ENCODE results near the gene CD81. TPM values are rescaled to one million over a fixed set of nuclear protein-coding genes. Genes with fewer than 3 reads are reported as not detected.

CD81 gene
- total RNA-seq, 4 donors from 2014 or later = 234 to 340 (median 277) TPM

DNA sequence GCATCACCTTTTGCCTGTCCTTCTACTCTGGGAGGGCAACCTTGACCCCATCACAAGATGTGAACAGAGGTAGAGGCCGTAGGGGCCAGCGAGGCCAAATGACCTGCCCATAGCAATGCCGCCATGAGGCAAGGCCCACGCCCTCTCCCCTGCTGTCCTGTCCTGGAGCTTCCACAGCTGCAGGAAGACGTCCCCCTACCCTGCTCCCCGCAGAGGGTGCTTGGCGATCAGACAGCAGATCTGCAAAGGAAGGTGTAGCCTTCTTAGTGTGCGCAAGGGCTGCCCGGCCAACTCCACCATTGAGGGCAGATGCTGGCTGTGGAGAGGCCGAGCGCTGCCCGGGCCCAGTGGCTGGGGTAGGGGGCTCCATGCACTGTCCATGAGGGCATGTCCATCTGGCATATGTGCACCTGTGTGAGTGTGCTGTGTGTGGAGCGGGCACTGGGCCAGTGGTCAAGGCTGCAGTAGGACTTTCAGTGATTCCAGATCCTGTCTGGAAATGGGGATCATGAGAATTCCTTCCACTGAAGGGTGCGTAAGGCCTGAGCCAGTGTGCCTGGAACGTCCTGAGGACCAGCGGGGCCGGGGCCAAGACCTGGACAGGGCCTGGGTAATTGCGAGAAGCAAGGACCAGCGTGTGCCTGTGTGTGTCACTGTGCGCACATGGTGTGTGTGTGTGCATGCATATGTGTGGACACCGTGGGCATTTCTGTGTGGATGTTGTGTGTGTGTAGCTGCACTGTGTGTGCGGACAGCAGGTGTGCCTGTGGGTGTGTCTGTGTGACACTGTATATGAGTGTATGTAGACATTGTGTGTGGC lies 56.2 kb downstream of the CD81 start:
- no peaks in the 10 kb centered on the region for H3K36me3 ChIP-seq

DNA sequence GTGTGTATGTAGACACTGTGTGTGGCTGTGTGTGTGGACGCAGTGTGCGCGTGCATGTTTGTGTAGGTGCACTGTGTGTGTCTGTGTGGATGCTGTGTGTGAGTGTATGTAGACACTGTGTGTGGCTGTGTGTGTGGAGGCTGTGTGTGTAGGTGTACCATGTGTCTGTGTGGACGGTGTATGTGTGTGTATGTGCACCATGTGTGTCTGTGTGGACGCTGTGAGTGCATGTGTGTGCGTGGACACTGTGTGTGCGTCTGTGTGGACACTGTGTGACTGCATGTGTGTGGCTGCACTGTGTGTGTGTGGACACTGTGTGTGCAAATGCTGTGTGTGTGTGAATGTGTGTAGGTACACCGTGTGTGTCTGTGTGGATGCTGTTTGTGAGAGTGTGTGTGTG lies 56.9 kb downstream of the CD81 start:
- H3K9me3 ChIP-seq = no peaks in the 10 kb centered on the region
- H3K27ac ChIP-seq = no peak overlapping the region
- H3K4me3 ChIP-seq = no peak overlapping the region
- H3K4me1 ChIP-seq = no peaks in the 10 kb centered on the region
- peaks cover 14% of the 10 kb centered on the region for H3K27me3 ChIP-seq
- H3K36me3 ChIP-seq = no peaks in the 10 kb centered on the region
- TF ChIP-seq POLR2AphosphoS5 (IDR thresholded peaks at IDR 0.05) (no peak), EP300 (IDR thresholded peaks at IDR 0.05) (no peak), POLR2A (IDR thresholded peaks at IDR 0.05) (no peak)
- TF ChIP-seq, protein P1, sequence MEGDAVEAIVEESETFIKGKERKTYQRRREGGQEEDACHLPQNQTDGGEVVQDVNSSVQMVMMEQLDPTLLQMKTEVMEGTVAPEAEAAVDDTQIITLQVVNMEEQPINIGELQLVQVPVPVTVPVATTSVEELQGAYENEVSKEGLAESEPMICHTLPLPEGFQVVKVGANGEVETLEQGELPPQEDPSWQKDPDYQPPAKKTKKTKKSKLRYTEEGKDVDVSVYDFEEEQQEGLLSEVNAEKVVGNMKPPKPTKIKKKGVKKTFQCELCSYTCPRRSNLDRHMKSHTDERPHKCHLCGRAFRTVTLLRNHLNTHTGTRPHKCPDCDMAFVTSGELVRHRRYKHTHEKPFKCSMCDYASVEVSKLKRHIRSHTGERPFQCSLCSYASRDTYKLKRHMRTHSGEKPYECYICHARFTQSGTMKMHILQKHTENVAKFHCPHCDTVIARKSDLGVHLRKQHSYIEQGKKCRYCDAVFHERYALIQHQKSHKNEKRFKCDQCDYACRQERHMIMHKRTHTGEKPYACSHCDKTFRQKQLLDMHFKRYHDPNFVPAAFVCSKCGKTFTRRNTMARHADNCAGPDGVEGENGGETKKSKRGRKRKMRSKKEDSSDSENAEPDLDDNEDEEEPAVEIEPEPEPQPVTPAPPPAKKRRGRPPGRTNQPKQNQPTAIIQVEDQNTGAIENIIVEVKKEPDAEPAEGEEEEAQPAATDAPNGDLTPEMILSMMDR (IDR thresholded peaks at IDR 0.05) = no peak
- peak in 1 of 2 donors; percentile 28 for DNase-seq (ENCODE audit: low spot score in 2 of 2)
- WGBS = 83% methylated on average over 8 of the region's 8 CpGs

More for the DNA sequence above, 56.2 kb downstream of the CD81 start:
- peaks cover 14% of the 10 kb centered on the region for H3K27me3 ChIP-seq
- no peaks in the 10 kb centered on the region for H3K9me3 ChIP-seq
- peak in 1 of 2 donors; percentile 48 for DNase-seq (ENCODE audit: low spot score in 2 of 2)
- H3K27ac ChIP-seq = no peak overlapping the region
- no peak overlapping the region for H3K4me3 ChIP-seq
- H3K4me1 ChIP-seq = no peaks in the 10 kb centered on the region
- WGBS = 95% methylated on average over 13 of the region's 22 CpGs
- TF ChIP-seq POLR2AphosphoS5 (IDR thresholded peaks at IDR 0.05) (no peak), POLR2A (IDR thresholded peaks at IDR 0.05) (no peak)

DNA sequence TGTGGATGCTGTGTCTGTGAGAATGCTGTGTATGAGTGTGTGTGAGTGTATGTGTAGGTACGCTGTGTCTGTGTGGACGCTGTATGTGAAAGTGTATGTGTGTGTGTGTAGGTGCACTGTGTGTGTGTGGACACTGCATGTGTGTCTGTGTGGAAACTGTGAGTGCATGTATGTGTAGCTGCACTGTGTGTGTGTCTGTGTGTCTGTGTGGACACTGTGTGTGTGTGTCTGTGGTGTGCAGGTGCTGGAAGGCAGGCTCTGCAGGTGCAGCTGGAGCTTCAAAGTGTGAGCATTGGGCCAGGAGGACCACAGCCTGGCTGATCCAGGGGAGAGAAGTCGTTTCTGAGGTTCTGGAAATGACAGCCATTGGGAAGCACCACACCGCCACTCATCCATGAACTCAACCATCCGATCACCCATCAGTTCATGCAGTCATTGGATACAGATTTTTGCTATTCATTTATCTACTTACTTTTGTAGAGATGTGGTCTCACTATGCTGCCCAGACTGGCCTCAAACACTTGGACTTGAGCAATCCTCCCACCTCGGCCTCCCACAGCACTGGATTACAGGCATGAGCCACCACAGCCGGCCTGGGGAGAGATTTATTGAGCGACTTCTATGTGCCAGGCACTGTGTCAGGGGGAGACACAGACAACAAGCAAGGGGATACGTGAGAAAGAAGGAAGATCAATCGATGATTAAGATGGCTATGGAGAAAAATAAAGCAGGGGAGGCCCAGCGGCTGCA lies 57.6 kb downstream of the CD81 start:
- DNase-seq (ENCODE audit: low spot score in 2 of 2) = peak in 1 of 2 donors; percentile 13
- no peaks in the 10 kb centered on the region for H3K9me3 ChIP-seq
- no peaks in the 10 kb centered on the region for H3K36me3 ChIP-seq
- H3K27ac ChIP-seq = no peak overlapping the region
- 75% methylated on average over 11 of the region's 11 CpGs for WGBS
- no peak for TF ChIP-seq POLR2AphosphoS5 (IDR thresholded peaks at IDR 0.05)
- H3K4me1 ChIP-seq = no peaks in the 10 kb centered on the region
- H3K27me3 ChIP-seq = peaks cover 14% of the 10 kb centered on the region
- no peak overlapping the region for H3K4me3 ChIP-seq

DNA sequence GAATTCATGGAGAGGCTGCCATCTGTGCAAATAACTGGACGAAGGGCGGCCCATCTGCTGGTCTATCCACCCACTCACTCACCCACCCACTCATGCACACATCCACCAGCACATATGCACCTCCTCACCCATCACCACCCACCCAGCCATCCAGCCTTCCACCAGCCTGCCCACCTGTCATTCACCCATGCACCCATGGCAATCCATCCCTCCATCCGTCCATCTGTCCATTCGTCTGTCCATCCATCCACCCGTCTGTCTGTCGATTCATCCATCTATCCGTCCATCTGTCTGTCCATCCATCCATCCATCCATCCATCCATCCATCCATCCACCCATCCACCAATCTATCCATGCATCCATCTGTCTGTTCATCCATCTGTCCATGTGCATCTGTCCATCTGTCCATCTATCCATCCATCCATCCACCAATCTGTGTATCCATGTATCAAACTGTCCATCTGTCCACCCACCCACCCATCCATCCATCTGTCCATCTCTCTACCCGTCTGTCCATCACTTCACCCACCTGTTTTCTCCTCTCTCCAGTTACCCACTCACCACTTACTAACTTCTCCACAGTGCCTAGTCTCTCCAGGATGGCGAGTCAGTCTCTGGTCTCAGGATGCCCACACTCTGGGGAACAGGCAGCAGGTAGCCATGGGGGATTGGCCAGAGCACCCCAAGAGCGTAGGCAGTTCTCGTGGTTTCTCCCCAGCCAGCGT lies 58.3 kb downstream of the CD81 start:
- peak in 1 of 2 donors; percentile 20 for DNase-seq (ENCODE audit: low spot score in 2 of 2)
- no peak overlapping the region for H3K4me3 ChIP-seq
- H3K9me3 ChIP-seq = no peaks in the 10 kb centered on the region
- peaks cover 18% of the 10 kb centered on the region for H3K27me3 ChIP-seq
- TF ChIP-seq POLR2A (IDR thresholded peaks at IDR 0.05) = no peak
- TF ChIP-seq POLR2AphosphoS5 (IDR thresholded peaks at IDR 0.05) = no peak
- no peak for TF ChIP-seq EP300 (IDR thresholded peaks at IDR 0.05)
- TF ChIP-seq, protein P1 (IDR thresholded peaks at IDR 0.05) = no peak
- no peak overlapping the region for H3K27ac ChIP-seq
- no peaks in the 10 kb centered on the region for H3K36me3 ChIP-seq
- 89% methylated on average over 12 of the region's 12 CpGs for WGBS
- no peaks in the 10 kb centered on the region for H3K4me1 ChIP-seq

DNA sequence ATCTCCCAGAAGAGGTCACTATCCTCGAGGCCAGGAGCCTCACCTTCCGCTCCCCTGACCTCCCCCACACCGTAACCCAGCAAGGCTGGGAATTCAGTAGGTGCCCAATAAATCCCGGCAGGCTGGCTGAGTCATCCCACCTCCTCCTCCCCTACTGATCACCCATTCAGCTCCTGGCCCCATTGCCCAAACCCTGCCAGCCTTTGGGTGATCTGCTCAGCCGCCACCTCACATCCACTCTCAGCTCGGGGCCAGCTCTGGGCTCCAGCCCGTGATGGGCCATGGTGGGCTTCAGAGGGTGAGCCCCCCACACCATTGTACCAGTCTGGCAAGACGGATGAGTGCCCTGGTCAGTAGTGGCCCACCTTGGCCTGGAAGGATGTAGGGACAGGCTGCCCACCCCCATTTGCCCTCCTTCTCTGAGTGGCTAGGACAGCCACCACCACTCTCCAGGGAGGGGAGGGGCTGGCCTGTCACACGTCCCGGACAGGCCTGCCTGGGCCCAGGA lies 59.0 kb downstream of the CD81 start:
- H3K27me3 ChIP-seq = peaks cover 23% of the 10 kb centered on the region
- 84% methylated on average over 7 of the region's 10 CpGs for WGBS
- H3K9me3 ChIP-seq = no peaks in the 10 kb centered on the region
- TF ChIP-seq, protein P1 (IDR thresholded peaks at IDR 0.05) = no peak
- H3K4me1 ChIP-seq = no peaks in the 10 kb centered on the region
- H3K36me3 ChIP-seq = no peaks in the 10 kb centered on the region
- no peak overlapping the region for H3K27ac ChIP-seq
- no peak overlapping the region for H3K4me3 ChIP-seq
- DNase-seq (ENCODE audit: low spot score in 2 of 2) = peak in 1 of 2 donors; percentile 48

Data from suprapubic skin (tissue), 4 donors.